ENCODE data around the gene CTNNBL1.

The CTNNBL1 gene

GRCh38 chr20:37905671-37906613 lies 212.1 kb downstream of the CTNNBL1 start:
- DNase-seq: no peak

- no peak for DNase-seq
Measured at GRCh38 chr20:37907330-37907676, 213.5 kb downstream of the CTNNBL1 start.

- DNase-seq: no peak
Measured at GRCh38 chr20:37907677-37908401, 214.0 kb downstream of the CTNNBL1 start.

GRCh38 chr20:37911261-37911660 lies 217.4 kb downstream of the CTNNBL1 start:
- no peak for DNase-seq

- peak; percentile 76 for DNase-seq
Measured at GRCh38 chr20:37911838-37912281, 218.0 kb downstream of the CTNNBL1 start.

- no peak for DNase-seq
Measured at GRCh38 chr20:37912874-37913273, 219.0 kb downstream of the CTNNBL1 start.

GRCh38 chr20:37913567-37914366 lies 219.9 kb downstream of the CTNNBL1 start:
- no peak for DNase-seq

- no peak for DNase-seq
Measured at GRCh38 chr20:37914367-37914671, 220.5 kb downstream of the CTNNBL1 start.

- DNase-seq: no peak
Measured at GRCh38 chr20:37914672-37915433, 221.0 kb downstream of the CTNNBL1 start.

GRCh38 chr20:37915434-37915787 lies 221.6 kb downstream of the CTNNBL1 start:
- no peak for DNase-seq

- peak; percentile 30 for DNase-seq
Measured at GRCh38 chr20:37915800-37916570, 222.2 kb downstream of the CTNNBL1 start.

- DNase-seq: no peak
Measured at GRCh38 chr20:37917461-37917860, 223.6 kb downstream of the CTNNBL1 start.

GRCh38 chr20:37918035-37918434 lies 224.2 kb downstream of the CTNNBL1 start:
- DNase-seq: no peak

- no peak for DNase-seq
Measured at GRCh38 chr20:37919389-37920040, 225.7 kb downstream of the CTNNBL1 start.

- DNase-seq: no peak
Measured at GRCh38 chr20:37920270-37920669, 226.4 kb downstream of the CTNNBL1 start.

GRCh38 chr20:37920679-37921322 lies 227.0 kb downstream of the CTNNBL1 start:
- peak; percentile 26 for DNase-seq

GRCh38 chr20:37921341-37921929 lies 227.6 kb downstream of the CTNNBL1 start:
- DNase-seq: no peak

Measured in NCI-H1694 treated with DMSO at 0.1 percent for 48 hours (cell line).